ENCODE data around the gene FLT4.

DNA sequence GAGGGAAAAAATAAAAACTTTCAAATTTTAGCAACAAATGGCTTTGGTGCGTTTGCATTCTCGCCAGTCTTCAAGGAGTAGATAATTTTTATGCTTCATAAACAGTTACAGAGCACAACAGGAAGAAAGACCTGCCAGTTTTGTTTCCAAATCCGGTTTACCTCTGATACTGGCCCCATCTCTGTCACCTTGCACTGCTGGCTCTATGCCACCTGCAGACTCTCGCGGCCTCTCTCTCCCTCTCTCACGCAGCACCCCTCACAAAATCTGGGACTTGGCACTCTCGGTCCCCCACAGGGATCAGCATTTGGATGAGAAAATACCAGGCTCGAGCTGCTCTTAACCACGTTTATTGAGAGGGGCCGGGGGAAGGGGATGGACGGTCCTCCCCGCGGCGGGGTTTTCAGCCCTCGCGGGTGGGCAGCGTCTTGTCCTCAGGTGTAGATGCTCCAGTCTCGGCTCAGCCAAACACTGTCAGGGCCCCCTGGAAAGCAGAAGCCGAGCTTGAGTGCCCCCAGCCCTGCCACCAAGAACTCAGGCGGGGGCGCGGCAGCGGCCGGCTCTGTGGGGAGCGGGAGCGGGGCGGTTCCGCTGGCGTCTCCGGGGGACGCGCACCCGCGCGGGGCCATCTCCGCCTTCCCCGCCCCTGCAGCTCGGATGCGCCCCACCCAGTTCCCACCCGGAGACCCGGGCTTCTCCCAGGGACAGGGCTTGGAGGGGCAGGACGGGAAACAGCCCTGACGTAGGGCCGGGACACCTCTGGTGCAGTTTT is 59.4 kb downstream of the FLT4 start:
- TF ChIP-seq EZH2 (IDR thresholded peaks at IDR 0.05; ENCODE audit: insufficient read depth, low read length) (no peak), CTCF (IDR thresholded peaks at IDR 0.05; ENCODE audit: insufficient read depth, low read depth, low read length) (no peak)

Data from astrocyte (in vitro differentiated cells and primary cell).